Measurements from ENCODE around the gene HDAC4.

Gene HDAC4

GRCh38 chr2:239383759-239384156, 17.1 kb downstream of the HDAC4 start:
- no peak for DNase-seq (ENCODE audit: low read depth in 2 of 2)

- no peak for DNase-seq (ENCODE audit: low read depth in 2 of 2)
These were observed 17.6 kb downstream of the HDAC4 start for GRCh38 chr2:239383036-239383758.

- DNase-seq (ENCODE audit: low read depth in 2 of 2) = no peak
These were observed 18.4 kb downstream of the HDAC4 start for GRCh38 chr2:239382384-239382880.

- DNase-seq (ENCODE audit: low read depth in 2 of 2) = no peak
These were observed 19.1 kb downstream of the HDAC4 start for GRCh38 chr2:239381709-239382134.

- no peak for DNase-seq (ENCODE audit: low read depth in 2 of 2)
These were observed 19.8 kb downstream of the HDAC4 start for GRCh38 chr2:239380831-239381708.

- no peak for DNase-seq (ENCODE audit: low read depth in 2 of 2)
These were observed 21.1 kb downstream of the HDAC4 start for GRCh38 chr2:239379641-239380170.

- no peak for DNase-seq (ENCODE audit: low read depth in 2 of 2)
These were observed 21.7 kb downstream of the HDAC4 start for GRCh38 chr2:239378918-239379640.

GRCh38 chr2:239378021-239378917, 22.6 kb downstream of the HDAC4 start:
- no peak for DNase-seq (ENCODE audit: low read depth in 2 of 2)

- no peak for DNase-seq (ENCODE audit: low read depth in 2 of 2)
These were observed 23.2 kb downstream of the HDAC4 start for GRCh38 chr2:239377591-239377990.

GRCh38 chr2:239376942-239377531, 23.8 kb downstream of the HDAC4 start:
- DNase-seq (ENCODE audit: low read depth in 2 of 2) = no peak

GRCh38 chr2:239376351-239376750, 24.5 kb downstream of the HDAC4 start:
- no peak for DNase-seq (ENCODE audit: low read depth in 2 of 2)

GRCh38 chr2:239375278-239376061, 25.4 kb downstream of the HDAC4 start:
- no peak for DNase-seq (ENCODE audit: low read depth in 2 of 2)

GRCh38 chr2:239374896-239375277, 25.9 kb downstream of the HDAC4 start:
- DNase-seq (ENCODE audit: low read depth in 2 of 2) = no peak

- DNase-seq (ENCODE audit: low read depth in 2 of 2) = no peak
These were observed 28.0 kb downstream of the HDAC4 start for GRCh38 chr2:239372835-239373234.

- DNase-seq (ENCODE audit: low read depth in 2 of 2) = no peak
These were observed 28.8 kb downstream of the HDAC4 start for GRCh38 chr2:239371726-239372686.

- DNase-seq (ENCODE audit: low read depth in 2 of 2) = no peak
These were observed 29.7 kb downstream of the HDAC4 start for GRCh38 chr2:239370876-239371725.

GRCh38 chr2:239370403-239370802, 30.4 kb downstream of the HDAC4 start:
- no peak for DNase-seq (ENCODE audit: low read depth in 2 of 2)

All from fibroblast of skin of left quadriceps (primary cell).